T-helper 2 cell treated with Interferon-gamma antibody and Interleukin-4, amounts not matched to agents 5 μg/mL and 100 μg/mL, for 36 hours (primary cell): Measurements from ENCODE around the gene TNFAIP8.

ENCODE experiments used
- DNase-seq: peaks from one replicate; pipeline ENCODE4 v3.0.0; 2021; ENCODE audit warnings: low spot score
- H3K27ac Mint-ChIP-seq: one replicate; pipeline ENCODE4 v1.8.0; 2021; ENCODE audit warnings: mild to moderate bottlenecking, mixed read lengths
- H3K27me3 Mint-ChIP-seq: one replicate; pipeline ENCODE4 v1.8.0; 2021; ENCODE audit warnings: low read depth, mixed read lengths
- H3K36me3 Mint-ChIP-seq: one replicate; pipeline ENCODE4 v1.8.0; 2021; ENCODE audit warnings: low read depth, mixed read lengths
- H3K4me1 Mint-ChIP-seq: one replicate; pipeline ENCODE4 v1.8.0; 2021; ENCODE audit warnings: low read depth, mixed read lengths
- H3K4me3 Mint-ChIP-seq: one replicate; pipeline ENCODE4 v1.8.0; 2022; ENCODE audit warnings: mild to moderate bottlenecking, moderate library complexity, mixed read lengths
- H3K9me3 Mint-ChIP-seq: one replicate; pipeline ENCODE4 v1.8.0; 2021; ENCODE audit warnings: mixed read lengths

The TNFAIP8 gene

GRCh38 chr5:119378075-119378700 is 22.4 kb downstream of the TNFAIP8 start:
- peaks cover 43% of the 10 kb centered on the region for H3K4me1 Mint-ChIP-seq
- no peaks in the 10 kb centered on the region for H3K9me3 Mint-ChIP-seq
- peaks cover 46% of the 10 kb centered on the region for H3K36me3 Mint-ChIP-seq
- H3K27me3 Mint-ChIP-seq: no peaks in the 10 kb centered on the region
- peak overlapping the region; percentile 70 for H3K27ac Mint-ChIP-seq
- no peak for DNase-seq
- no peak overlapping the region for H3K4me3 Mint-ChIP-seq

DNA sequence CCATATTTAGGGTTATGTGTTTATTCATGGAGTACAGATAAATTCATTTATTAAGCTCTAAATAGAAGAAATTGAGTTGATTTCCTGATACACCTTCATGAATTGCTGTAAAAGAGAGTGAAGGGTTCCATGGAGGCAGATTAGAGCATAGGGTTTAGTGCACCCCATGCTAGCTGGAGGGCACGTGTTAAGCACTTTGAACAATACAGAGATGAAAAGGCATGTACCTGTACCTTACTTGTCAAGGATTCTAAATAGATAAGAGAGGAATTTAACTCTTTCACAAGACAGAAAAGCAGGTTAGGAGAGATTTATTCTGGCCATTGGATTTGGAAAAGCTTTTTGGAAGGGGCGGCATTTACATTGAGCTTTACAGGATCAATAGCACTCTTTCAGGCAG is 23.3 kb downstream of the TNFAIP8 start:
- no peak overlapping the region for H3K4me3 Mint-ChIP-seq
- H3K4me1 Mint-ChIP-seq: peaks cover 48% of the 10 kb centered on the region
- H3K27ac Mint-ChIP-seq: peak overlapping the region; percentile 9
- no peak for DNase-seq
- H3K9me3 Mint-ChIP-seq: no peaks in the 10 kb centered on the region
- no peaks in the 10 kb centered on the region for H3K27me3 Mint-ChIP-seq
- peaks cover 46% of the 10 kb centered on the region for H3K36me3 Mint-ChIP-seq

DNA sequence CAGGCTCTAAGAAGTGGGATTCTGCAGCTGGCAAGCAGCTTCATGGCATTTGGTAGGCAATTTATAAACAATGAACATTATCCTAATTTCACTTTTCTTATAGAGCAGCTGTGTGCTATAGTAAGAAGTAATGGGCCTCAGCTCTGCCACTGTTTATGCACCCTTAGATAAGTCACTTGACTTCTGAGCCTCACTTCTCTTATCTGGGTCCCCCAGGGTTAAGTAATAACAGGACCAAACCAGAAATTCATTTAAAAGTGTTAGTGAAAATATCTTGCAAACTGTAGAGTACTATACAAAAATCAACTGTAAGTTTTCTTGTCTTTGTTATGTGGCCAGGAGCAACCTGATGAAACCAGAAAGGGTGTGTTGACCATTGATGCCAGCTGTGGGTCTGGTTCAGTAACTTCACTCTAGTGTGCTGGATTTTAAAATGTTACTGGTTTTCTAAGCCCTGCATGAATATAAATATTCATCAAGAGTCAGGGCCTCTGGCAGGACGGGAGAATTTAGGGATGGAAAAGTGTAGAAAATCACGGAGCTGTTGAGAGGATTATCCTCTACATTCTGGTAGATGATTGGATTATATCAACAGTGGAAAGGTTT is 24.2 kb downstream of the TNFAIP8 start:
- Mint-ChIP-seq H3K4me1 (peaks cover 50% of the 10 kb centered on the region), H3K27ac (no peak overlapping the region), H3K27me3 (no peaks in the 10 kb centered on the region), H3K4me3 (no peak overlapping the region), H3K9me3 (no peaks in the 10 kb centered on the region), H3K36me3 (peaks cover 45% of the 10 kb centered on the region)
- DNase-seq: no peak

- peaks cover 58% of the 10 kb centered on the region for H3K4me1 Mint-ChIP-seq
- no peak overlapping the region for H3K4me3 Mint-ChIP-seq
- no peak for DNase-seq
- no peaks in the 10 kb centered on the region for H3K9me3 Mint-ChIP-seq
- H3K27ac Mint-ChIP-seq: peak overlapping the region; percentile 53
- no peaks in the 10 kb centered on the region for H3K27me3 Mint-ChIP-seq
- peaks cover 35% of the 10 kb centered on the region for H3K36me3 Mint-ChIP-seq
Measured at GRCh38 chr5:119382169-119382568, 26.4 kb downstream of the TNFAIP8 start.

DNA sequence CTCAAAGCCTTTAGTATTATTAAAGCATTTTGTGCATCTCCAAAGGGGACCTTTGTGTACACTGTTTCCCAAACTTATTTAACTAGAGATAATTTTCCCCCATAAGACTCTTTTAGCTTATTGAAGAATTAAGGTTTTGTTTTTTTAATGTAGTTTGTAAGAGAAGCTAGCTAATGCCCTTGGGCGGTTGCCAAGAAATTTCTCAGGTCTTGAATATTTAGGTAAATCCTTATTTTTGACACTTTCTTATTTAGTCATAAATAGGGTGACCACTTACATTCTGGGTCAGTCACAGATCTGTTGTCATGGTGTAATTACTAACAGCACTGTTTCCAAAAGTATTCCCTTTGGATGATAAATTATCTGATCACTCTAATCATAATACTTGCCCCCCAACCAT is 27.2 kb downstream of the TNFAIP8 start:
- no peak for DNase-seq
- no peak overlapping the region for H3K4me3 Mint-ChIP-seq
- peaks cover 30% of the 10 kb centered on the region for H3K36me3 Mint-ChIP-seq
- no peaks in the 10 kb centered on the region for H3K9me3 Mint-ChIP-seq
- H3K27ac Mint-ChIP-seq: peak overlapping the region; percentile 7
- peaks cover 53% of the 10 kb centered on the region for H3K4me1 Mint-ChIP-seq
- H3K27me3 Mint-ChIP-seq: no peaks in the 10 kb centered on the region

DNA sequence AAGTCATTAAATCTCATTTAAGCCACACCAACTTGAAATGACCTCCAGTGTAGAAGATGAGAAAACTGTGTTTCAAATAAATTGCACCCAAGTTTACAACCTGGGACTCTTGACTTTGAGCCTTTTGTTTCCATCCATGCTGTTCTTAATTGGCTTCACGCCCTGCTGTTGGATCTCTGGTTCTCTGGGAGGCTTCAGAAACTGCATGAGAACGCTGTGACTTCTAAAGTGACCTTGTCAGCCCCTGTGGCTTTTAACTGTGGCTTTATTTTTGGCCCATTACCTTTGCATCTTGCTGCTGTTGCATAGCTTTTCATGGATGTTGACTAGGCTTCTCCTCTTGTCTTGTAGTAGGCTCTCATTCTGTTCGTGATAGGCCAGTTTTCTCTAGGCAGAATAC is 29.3 kb downstream of the TNFAIP8 start:
- DNase-seq: no peak
- Mint-ChIP-seq H3K36me3 (peaks cover 38% of the 10 kb centered on the region), H3K4me3 (peak overlapping the region; percentile 16), H3K4me1 (peaks cover 59% of the 10 kb centered on the region), H3K27me3 (no peaks in the 10 kb centered on the region), H3K9me3 (no peaks in the 10 kb centered on the region), H3K27ac (peak overlapping the region; percentile 35)

DNA sequence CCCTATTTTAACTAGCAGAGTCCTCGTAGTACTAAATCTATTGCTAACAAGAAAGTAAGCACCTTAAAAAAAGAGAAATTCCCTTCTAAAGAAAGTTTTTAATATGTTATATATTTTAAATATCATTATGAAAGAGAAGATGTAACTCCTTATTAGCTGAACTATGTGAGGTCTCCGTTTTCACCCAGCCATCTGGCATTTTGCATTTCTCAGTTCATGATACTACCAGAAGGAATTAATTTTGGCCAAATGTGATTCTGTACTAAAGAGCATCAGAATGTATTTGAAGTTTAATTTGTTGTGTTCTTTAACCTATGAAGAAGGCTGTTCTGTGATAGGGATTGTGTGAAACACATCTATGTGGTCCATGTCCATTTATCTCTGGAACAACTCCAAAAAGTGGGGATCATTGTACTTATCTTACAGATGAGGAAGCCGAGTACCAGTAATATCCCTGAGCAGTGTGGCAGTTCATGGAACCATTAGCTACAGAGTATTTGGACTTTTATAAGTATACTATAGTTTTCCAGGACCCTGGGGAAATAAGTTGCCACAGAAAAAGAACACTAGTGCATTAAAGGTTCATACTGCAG is 29.8 kb downstream of the TNFAIP8 start:
- no peaks in the 10 kb centered on the region for H3K27me3 Mint-ChIP-seq
- DNase-seq: no peak
- no peak overlapping the region for H3K4me3 Mint-ChIP-seq
- no peaks in the 10 kb centered on the region for H3K9me3 Mint-ChIP-seq
- no peak overlapping the region for H3K27ac Mint-ChIP-seq
- peaks cover 40% of the 10 kb centered on the region for H3K36me3 Mint-ChIP-seq
- peaks cover 58% of the 10 kb centered on the region for H3K4me1 Mint-ChIP-seq

GRCh38 chr5:119386596-119387344 is 31.0 kb downstream of the TNFAIP8 start:
- Mint-ChIP-seq H3K4me1 (peaks cover 59% of the 10 kb centered on the region), H3K4me3 (no peak overlapping the region), H3K27ac (no peak overlapping the region), H3K9me3 (no peaks in the 10 kb centered on the region), H3K27me3 (no peaks in the 10 kb centered on the region), H3K36me3 (peaks cover 42% of the 10 kb centered on the region)
- no peak for DNase-seq

DNA sequence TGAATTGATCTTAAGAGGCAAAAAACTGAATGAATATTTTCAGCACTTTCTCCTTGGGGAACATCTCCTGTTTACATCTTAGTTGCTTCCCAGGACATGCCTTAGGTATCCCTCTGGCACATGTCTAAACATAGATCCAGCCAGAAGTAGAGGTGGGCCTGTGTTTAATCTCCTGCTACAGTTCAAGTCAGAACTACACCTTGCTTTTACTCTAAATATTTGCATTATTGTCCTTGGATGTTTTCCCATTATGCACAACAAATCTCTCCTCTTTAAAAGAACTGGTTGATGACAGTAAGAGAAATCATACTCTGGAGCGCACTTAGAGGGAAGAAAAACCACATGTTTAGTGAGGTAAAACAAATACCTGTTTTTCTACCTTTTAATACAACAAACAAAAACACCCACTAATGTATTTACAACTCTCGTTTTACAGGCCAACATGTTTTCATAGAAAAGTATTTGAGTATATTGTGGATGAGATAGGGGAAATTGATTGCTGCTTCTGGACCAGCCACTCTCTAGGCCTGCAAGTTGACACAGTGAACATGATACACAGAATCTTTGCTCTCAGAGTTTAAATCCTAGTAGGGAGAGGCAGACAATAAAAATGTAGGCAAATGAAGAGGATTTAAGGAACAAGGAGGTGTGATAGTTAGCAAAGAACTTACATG is 32.3 kb downstream of the TNFAIP8 start:
- H3K9me3 Mint-ChIP-seq: no peaks in the 10 kb centered on the region
- H3K4me1 Mint-ChIP-seq: peaks cover 57% of the 10 kb centered on the region
- DNase-seq: no peak
- peaks cover 42% of the 10 kb centered on the region for H3K36me3 Mint-ChIP-seq
- H3K27me3 Mint-ChIP-seq: no peaks in the 10 kb centered on the region
- no peak overlapping the region for H3K4me3 Mint-ChIP-seq
- no peak overlapping the region for H3K27ac Mint-ChIP-seq

GRCh38 chr5:119388619-119389190 is 32.9 kb downstream of the TNFAIP8 start:
- no peak for DNase-seq
- Mint-ChIP-seq H3K27ac (peak overlapping the region; percentile 24), H3K4me1 (peaks cover 57% of the 10 kb centered on the region), H3K4me3 (no peak overlapping the region), H3K9me3 (no peaks in the 10 kb centered on the region), H3K27me3 (no peaks in the 10 kb centered on the region), H3K36me3 (peaks cover 44% of the 10 kb centered on the region)

- DNase-seq: no peak
- no peaks in the 10 kb centered on the region for H3K9me3 Mint-ChIP-seq
- H3K27me3 Mint-ChIP-seq: no peaks in the 10 kb centered on the region
- no peak overlapping the region for H3K4me3 Mint-ChIP-seq
- H3K27ac Mint-ChIP-seq: peak overlapping the region; percentile 58
- H3K36me3 Mint-ChIP-seq: peaks cover 48% of the 10 kb centered on the region
- H3K4me1 Mint-ChIP-seq: peaks cover 55% of the 10 kb centered on the region
Measured at GRCh38 chr5:119389288-119390030, 33.6 kb downstream of the TNFAIP8 start.

- Mint-ChIP-seq H3K9me3 (no peaks in the 10 kb centered on the region), H3K4me1 (peaks cover 53% of the 10 kb centered on the region), H3K36me3 (peaks cover 53% of the 10 kb centered on the region), H3K4me3 (no peak overlapping the region), H3K27ac (no peak overlapping the region), H3K27me3 (no peaks in the 10 kb centered on the region)
- no peak for DNase-seq
Measured at GRCh38 chr5:119390404-119390803, 34.6 kb downstream of the TNFAIP8 start.

- no peak for DNase-seq
Measured at GRCh38 chr5:119393201-119393691, 37.4 kb downstream of the TNFAIP8 start.

More at GRCh38 chr5:119393201-119393691, 37.4 kb downstream of the TNFAIP8 start:
- no peaks in the 10 kb centered on the region for H3K27me3 Mint-ChIP-seq
- H3K27ac Mint-ChIP-seq: peak overlapping the region; percentile 1
- H3K4me1 Mint-ChIP-seq: peaks cover 64% of the 10 kb centered on the region
- H3K4me3 Mint-ChIP-seq: no peak overlapping the region
- H3K36me3 Mint-ChIP-seq: peaks cover 62% of the 10 kb centered on the region
- no peaks in the 10 kb centered on the region for H3K9me3 Mint-ChIP-seq
